Stimulated activated CD8-positive, alpha-beta memory T cell treated with anti-CD3 and anti-CD28 coated beads, Interleukin-12 subunit alpha, Interleukin-12 subunit beta, amount 100 ng/mL, for 24 hours (primary cell): ENCODE results near the gene CDH4.
A peak's percentile ranks its signal among the peaks of the same experiment; 100 is the strongest.

Experiments used
- DNase-seq: peaks from one replicate; pipeline ENCODE4 v3.0.0-alpha.2; 2020; ENCODE audit errors: extremely low read depth

The CDH4 gene

GRCh38 chr20:61718361-61719005, 466.4 kb downstream of the CDH4 start:
- DNase-seq = no peak

- peak; percentile 11 for DNase-seq
Measured at GRCh38 chr20:61719691-61720347, 467.8 kb downstream of the CDH4 start.

- DNase-seq = no peak
Measured at GRCh38 chr20:61720348-61720696, 468.3 kb downstream of the CDH4 start.

- DNase-seq = no peak
Measured at GRCh38 chr20:61722146-61722678, 470.2 kb downstream of the CDH4 start.

- no peak for DNase-seq
Measured at GRCh38 chr20:61723529-61724257, 471.6 kb downstream of the CDH4 start.

- DNase-seq = no peak
Measured at GRCh38 chr20:61724376-61724775, 472.3 kb downstream of the CDH4 start.

- no peak for DNase-seq
Measured at GRCh38 chr20:61725145-61725544, 473.1 kb downstream of the CDH4 start.

GRCh38 chr20:61725966-61726365, 473.9 kb downstream of the CDH4 start:
- DNase-seq = no peak

GRCh38 chr20:61726979-61727378, 474.9 kb downstream of the CDH4 start:
- no peak for DNase-seq

- DNase-seq = no peak
Measured at GRCh38 chr20:61727761-61728160, 475.7 kb downstream of the CDH4 start.

GRCh38 chr20:61728326-61728725, 476.3 kb downstream of the CDH4 start:
- no peak for DNase-seq

- no peak for DNase-seq
Measured at GRCh38 chr20:61728786-61729770, 477.0 kb downstream of the CDH4 start.

GRCh38 chr20:61730631-61731362, 478.7 kb downstream of the CDH4 start:
- DNase-seq = no peak

GRCh38 chr20:61731363-61732181, 479.5 kb downstream of the CDH4 start:
- DNase-seq = no peak

GRCh38 chr20:61732511-61733210, 480.6 kb downstream of the CDH4 start:
- DNase-seq = no peak

GRCh38 chr20:61733216-61733615, 481.2 kb downstream of the CDH4 start:
- DNase-seq = no peak

- no peak for DNase-seq
Measured at GRCh38 chr20:61733891-61734732, 482.1 kb downstream of the CDH4 start.

- DNase-seq = no peak
Measured at GRCh38 chr20:61734733-61735502, 482.9 kb downstream of the CDH4 start.
